ENCODE data around the gene HSPA12A.

HSPA12A gene

GRCh38 chr10:116663342-116663741 is 79.0 kb downstream of the HSPA12A start:
- no peak for DNase-seq

- no peak for DNase-seq
Measured at GRCh38 chr10:116660860-116661259, 81.5 kb downstream of the HSPA12A start.

- no peak for DNase-seq
Measured at GRCh38 chr10:116659049-116659670, 83.2 kb downstream of the HSPA12A start.

GRCh38 chr10:116657863-116658551 is 84.4 kb downstream of the HSPA12A start:
- DNase-seq = no peak

- DNase-seq = no peak
Measured at GRCh38 chr10:116656044-116656443, 86.3 kb downstream of the HSPA12A start.

- no peak for DNase-seq
Measured at GRCh38 chr10:116655568-116655967, 86.8 kb downstream of the HSPA12A start.

- DNase-seq = no peak
Measured at GRCh38 chr10:116654816-116655215, 87.5 kb downstream of the HSPA12A start.

GRCh38 chr10:116653885-116654284 is 88.5 kb downstream of the HSPA12A start:
- no peak for DNase-seq

- DNase-seq = no peak
Measured at GRCh38 chr10:116648903-116649302, 93.5 kb downstream of the HSPA12A start.

GRCh38 chr10:116646502-116646901 is 95.9 kb downstream of the HSPA12A start:
- DNase-seq = no peak

GRCh38 chr10:116637830-116638229 is 104.5 kb downstream of the HSPA12A start:
- no peak for DNase-seq

- no peak for DNase-seq
Measured at GRCh38 chr10:116636976-116637375, 105.4 kb downstream of the HSPA12A start.

GRCh38 chr10:116636385-116636784 is 106.0 kb downstream of the HSPA12A start:
- no peak for DNase-seq

- no peak for DNase-seq
Measured at GRCh38 chr10:116634126-116634975, 108.0 kb downstream of the HSPA12A start.

GRCh38 chr10:116633216-116633600 is 109.2 kb downstream of the HSPA12A start:
- no peak for DNase-seq

GRCh38 chr10:116632596-116633215 is 109.7 kb downstream of the HSPA12A start:
- DNase-seq = no peak

GRCh38 chr10:116631871-116632295 is 110.5 kb downstream of the HSPA12A start:
- DNase-seq = no peak

- DNase-seq = no peak
Measured at GRCh38 chr10:116630020-116630419, 112.3 kb downstream of the HSPA12A start.

- no peak for DNase-seq
Measured at GRCh38 chr10:116629340-116629739, 113.0 kb downstream of the HSPA12A start.

GRCh38 chr10:116627386-116627933 is 114.9 kb downstream of the HSPA12A start:
- DNase-seq = no peak

GRCh38 chr10:116626815-116627214 is 115.6 kb downstream of the HSPA12A start:
- DNase-seq = no peak

- no peak for DNase-seq
Measured at GRCh38 chr10:116625845-116626244, 116.5 kb downstream of the HSPA12A start.

Measured in right forelimb (tissue), 1 donor.